ENCODE data around the gene DPF3. TPM values are rescaled to one million over a fixed set of nuclear protein-coding genes. Genes with fewer than 3 reads are reported as not detected.
A peak's percentile ranks its signal among the peaks of the same experiment; 100 is the strongest.

Gene DPF3
- total RNA-seq, 6 experiments from 2014 or later: 1.2 to 5.7 (median 2.9) TPM

DNA sequence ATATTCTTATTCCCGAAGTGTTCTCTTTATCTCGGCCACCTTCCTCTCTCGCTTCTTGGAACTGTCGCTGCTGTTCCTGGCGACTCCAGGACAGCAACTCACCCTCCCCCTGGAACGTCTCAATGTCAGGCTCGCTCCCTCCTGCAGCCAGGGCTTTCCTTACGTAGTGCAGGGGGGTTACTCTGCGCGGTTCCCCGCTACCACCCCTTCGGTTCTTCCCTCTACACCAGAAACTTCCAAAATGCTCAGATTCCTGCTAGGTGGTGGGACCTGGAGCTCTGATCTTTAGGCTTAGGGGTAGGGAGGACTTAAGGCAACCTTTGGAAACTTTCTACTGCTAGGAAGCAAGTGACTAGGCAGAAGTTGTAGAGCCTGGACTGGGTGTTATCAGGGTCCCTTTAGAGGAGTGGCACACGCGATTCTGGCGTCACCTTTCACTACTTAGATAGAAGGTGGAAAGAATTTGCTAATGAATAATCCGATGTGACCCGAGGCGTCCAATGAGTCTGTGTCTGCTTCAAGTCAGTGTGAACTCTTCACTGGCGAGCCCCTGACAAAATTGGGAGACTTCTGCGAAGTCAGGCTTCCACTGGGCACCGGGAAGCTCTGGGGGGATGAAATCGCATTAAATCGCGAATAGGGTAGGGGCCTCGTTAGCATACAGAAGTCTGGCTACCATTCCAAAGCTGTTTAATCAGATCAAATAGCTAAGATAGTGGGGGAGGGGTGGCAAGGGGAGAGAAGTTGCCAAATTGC lies 900 bp upstream of the DPF3 start:
- ATAC-seq (peak; percentile 35 to 48 (median 38)), DNase-seq (peak in 2 of 3 donors; percentile 28 to 63)
- Histone ChIP-seq H3K4me3 (peak overlapping the region; percentile 55 to 93 (median 78)), H3K27ac (peak overlapping the region in 2 of 3 donors; percentile 62 to 81), H3K36me3 (no peaks in the 10 kb centered on the region), H3K4me1 (peaks cover 0 to 16% (median 0%) of the 10 kb centered on the region in 4 donors), H3K9me3 (no peaks in the 10 kb centered on the region), H3K27me3 (no peaks in the 10 kb centered on the region)
- 5% methylated on average over 25 of the region's 25 CpGs for WGBS (ENCODE audit: insufficient coverage, low coverage, low lambda C conversion rate, missing lambda C conversion rate)
- TF ChIP-seq, protein P1, sequence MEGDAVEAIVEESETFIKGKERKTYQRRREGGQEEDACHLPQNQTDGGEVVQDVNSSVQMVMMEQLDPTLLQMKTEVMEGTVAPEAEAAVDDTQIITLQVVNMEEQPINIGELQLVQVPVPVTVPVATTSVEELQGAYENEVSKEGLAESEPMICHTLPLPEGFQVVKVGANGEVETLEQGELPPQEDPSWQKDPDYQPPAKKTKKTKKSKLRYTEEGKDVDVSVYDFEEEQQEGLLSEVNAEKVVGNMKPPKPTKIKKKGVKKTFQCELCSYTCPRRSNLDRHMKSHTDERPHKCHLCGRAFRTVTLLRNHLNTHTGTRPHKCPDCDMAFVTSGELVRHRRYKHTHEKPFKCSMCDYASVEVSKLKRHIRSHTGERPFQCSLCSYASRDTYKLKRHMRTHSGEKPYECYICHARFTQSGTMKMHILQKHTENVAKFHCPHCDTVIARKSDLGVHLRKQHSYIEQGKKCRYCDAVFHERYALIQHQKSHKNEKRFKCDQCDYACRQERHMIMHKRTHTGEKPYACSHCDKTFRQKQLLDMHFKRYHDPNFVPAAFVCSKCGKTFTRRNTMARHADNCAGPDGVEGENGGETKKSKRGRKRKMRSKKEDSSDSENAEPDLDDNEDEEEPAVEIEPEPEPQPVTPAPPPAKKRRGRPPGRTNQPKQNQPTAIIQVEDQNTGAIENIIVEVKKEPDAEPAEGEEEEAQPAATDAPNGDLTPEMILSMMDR (IDR thresholded peaks at IDR 0.05): no peak
- peak; percentile 22 for TF ChIP-seq POLR2A (IDR thresholded peaks at IDR 0.05)
- intact Hi-C loops (cut with DNase I): no loop called here

DNA sequence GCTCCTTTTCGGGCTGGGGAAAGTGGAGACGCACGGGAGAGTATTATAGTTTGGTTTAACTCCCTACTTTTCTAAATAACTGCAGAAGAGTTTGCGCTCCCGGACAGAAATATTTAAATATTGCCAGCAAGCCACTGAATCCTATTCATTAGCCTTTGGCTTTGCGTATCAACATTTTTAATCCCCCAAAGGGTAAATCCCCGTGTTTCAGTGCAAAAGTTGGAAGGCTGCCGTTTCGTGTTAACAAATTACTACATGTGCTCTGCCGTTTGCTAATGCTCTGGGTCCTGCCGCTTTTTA lies 372 bp upstream of the DPF3 start:
- 0% methylated on average over 9 of the region's 11 CpGs for WGBS (ENCODE audit: insufficient coverage, low coverage, low lambda C conversion rate, missing lambda C conversion rate)
- no peaks in the 10 kb centered on the region for H3K9me3 ChIP-seq
- DNase-seq: no peak
- ATAC-seq: no peak
- intact Hi-C loops (cut with DNase I): no loop called here
- no peaks in the 10 kb centered on the region for H3K36me3 ChIP-seq
- H3K27me3 ChIP-seq: no peaks in the 10 kb centered on the region
- H3K4me1 ChIP-seq: peaks cover 0 to 16% (median 0%) of the 10 kb centered on the region in 4 donors
- H3K4me3 ChIP-seq: peak overlapping the region; percentile 55 to 93 (median 78)
- peak overlapping the region in 2 of 3 donors; percentile 62 to 81 for H3K27ac ChIP-seq
- TF ChIP-seq, protein P1 (IDR thresholded peaks at IDR 0.05): no peak
- TF ChIP-seq POLR2A (IDR thresholded peaks at IDR 0.05): no peak

DNA sequence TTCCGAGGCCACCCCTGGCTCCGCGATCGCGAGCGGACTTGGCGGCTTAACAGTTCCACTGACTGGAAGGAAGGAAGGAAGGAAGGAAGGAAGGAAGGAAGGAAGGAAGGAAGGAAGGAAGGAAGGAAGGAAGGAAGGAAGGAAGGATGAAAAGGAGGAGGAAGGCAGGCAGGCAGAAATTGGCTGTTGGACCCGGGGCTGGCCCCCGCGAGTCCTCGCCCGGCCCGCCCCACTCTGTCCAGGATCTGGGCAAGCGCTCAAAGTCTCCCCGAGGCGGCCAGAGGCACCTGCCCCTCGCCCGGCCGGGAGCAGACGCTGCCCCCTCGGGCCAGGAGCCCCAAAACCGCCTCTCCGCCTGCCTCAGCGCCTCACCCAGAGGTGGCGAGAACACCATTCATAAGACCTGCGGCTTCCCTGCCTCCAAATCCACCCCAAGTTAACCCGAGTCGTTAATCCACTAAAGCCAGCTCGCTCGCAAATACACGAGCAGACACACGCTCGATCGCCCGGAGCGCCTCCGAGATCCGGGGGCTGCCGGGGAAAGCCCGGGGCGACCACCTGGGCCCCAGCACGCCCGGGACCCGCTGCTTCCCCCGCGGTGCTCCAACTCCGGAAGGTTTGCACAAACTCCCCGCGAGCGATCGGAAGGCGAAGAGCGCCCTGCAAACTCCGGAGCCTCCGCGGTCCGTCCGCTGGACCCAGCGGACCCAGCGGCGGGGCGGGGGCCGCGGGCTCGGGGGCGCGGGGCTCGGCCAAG lies 844 bp downstream of the DPF3 start:
- ATAC-seq (peak; percentile 37 to 56 (median 53)), DNase-seq (peak; percentile 52 to 72 (median 70))
- Histone ChIP-seq H3K9me3 (no peaks in the 10 kb centered on the region), H3K27ac (peak overlapping the region; percentile 8 to 69 (median 45)), H3K36me3 (no peaks in the 10 kb centered on the region), H3K4me1 (peaks cover 0 to 16% (median 0%) of the 10 kb centered on the region in 4 donors), H3K4me3 (peak overlapping the region; percentile 55 to 93 (median 78)), H3K27me3 (no peaks in the 10 kb centered on the region)
- WGBS (ENCODE audit: insufficient coverage, low coverage, low lambda C conversion rate, missing lambda C conversion rate): 0% methylated on average over 10 of the region's 68 CpGs
- intact Hi-C loops (cut with DNase I): no loop called here
- TF ChIP-seq, protein P1 (IDR thresholded peaks at IDR 0.05): peak in 1 of 4 donors; percentile 1
- TF ChIP-seq POLR2A (IDR thresholded peaks at IDR 0.05): no peak

DNA sequence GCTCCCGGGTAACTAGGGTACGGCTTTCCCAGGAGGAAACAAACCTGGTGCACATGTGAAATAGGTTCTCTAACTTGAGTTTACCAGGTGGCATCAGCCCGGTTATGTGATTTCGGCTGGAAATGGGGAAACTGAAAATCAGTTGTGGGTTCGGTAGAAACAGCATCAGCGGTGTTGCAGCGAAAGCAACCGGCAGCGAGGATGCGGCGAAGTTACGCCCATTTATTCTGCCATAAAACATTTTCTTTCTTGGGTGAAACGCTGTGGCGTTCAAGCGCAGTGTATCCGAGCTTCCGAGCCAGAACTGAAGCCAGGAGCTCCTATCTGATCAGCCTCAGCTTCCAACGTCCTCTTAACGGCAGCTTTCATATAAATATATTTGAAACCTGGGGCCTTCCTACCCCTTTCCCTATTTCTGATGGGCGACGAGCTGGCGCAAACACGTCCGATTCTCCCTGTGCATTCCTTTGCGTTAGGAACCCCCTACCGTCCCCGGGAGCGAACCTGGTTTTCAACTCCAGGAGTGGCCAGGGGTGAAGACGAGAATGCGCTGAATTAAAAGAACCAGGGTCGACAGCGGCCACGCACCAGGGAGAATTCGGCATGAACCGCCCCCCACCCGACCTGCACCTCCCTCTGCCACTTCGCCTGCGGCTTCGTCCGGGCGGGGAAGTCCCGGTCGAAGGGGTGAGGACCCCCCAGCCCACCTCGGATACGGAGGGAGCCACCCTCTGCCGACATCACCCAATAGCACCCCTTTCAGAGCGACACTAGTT lies 1.6 kb downstream of the DPF3 start:
- Histone ChIP-seq H3K36me3 (no peaks in the 10 kb centered on the region), H3K27me3 (no peaks in the 10 kb centered on the region), H3K4me1 (peaks cover 0 to 16% (median 0%) of the 10 kb centered on the region in 4 donors), H3K27ac (no peak overlapping the region), H3K4me3 (peak overlapping the region; percentile 55 to 93 (median 78)), H3K9me3 (no peaks in the 10 kb centered on the region)
- intact Hi-C loops (cut with DNase I): no loop called here
- WGBS (ENCODE audit: insufficient coverage, low coverage, low lambda C conversion rate, missing lambda C conversion rate): under 1% methylated on average over 24 of the region's 47 CpGs
- peak in 2 of 3 donors; percentile 31 to 56 for DNase-seq
- TF ChIP-seq, protein P1 (IDR thresholded peaks at IDR 0.05): no peak
- TF ChIP-seq POLR2A (IDR thresholded peaks at IDR 0.05): no peak
- ATAC-seq: no peak

Data from right lobe of liver (tissue), 6 donors.